Fibroblast of skin of back (primary cell): ENCODE results near the gene TRABD2A.
"Not testable (repeated sequence)": the region's sequence is repeated elsewhere in the genome, so short reads cannot be mapped to it uniquely, and the experiment has no call there.

Experiments
- DNase-seq: peaks from one replicate; pipeline ENCODE4 v3.0.0-alpha.2; 2013

The TRABD2A gene

DNA sequence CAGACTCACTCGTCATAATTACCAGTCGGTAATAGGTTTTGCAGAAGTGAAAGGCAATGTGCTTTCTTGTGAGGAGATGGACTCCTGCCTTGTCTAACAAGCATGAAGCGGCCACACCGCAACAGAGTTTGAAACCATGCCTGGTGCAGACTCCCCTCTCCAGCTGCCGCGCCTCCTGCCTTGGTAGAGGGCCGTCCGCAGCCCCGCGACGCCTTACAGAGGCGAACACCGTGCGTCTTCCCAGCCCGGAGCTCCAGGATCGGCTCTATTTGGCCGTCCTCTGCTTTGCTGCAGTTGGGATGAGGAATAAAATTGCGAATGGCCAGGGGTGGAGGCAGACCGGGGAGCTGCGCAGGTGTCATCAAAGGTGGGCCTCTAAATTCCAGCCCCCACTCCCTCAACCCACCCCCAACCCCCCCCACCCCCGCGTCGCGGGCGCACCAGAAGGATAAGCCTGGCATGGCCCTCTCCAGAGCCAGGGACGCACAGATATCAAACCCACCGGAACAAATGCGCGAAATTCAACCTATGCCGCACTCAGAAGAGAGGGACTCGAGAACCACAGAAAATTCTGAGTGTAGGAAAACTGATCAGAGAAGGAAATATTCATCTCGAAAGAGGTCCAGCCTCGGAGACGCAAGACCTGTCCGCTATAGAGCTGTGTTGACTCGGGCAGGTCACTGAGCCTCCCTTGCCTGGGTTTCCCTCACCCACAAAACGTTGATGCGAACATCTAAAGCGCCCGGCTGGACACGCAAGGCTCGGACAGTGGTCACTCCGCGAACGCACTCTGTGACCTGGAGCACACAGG, 1.1 kb downstream of the TRABD2A start:
- no peak for DNase-seq

GRCh38 chr2:84878896-84879583, 1.8 kb downstream of the TRABD2A start:
- no peak for DNase-seq

GRCh38 chr2:84878459-84878858, 2.4 kb downstream of the TRABD2A start:
- no peak for DNase-seq

DNA sequence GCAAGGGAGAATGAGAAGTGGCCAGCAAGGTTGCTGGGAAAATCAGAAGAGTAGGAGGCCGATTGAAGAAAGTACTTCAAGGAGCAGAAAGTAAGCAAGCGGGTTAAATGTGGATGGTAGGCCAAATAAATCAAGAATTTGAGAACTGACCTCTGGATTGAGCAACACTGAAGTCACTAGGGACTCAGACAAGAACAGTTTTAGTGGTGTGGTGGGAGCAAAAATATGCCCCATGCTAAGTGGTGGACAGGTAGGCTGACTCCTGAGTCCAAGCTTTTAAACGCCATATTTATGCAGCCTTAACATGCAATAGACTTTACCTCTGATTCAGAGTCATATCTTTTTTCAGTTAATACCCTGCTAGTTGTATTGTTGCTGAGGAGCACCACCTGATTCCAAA, 4.5 kb downstream of the TRABD2A start:
- no peak for DNase-seq

DNA sequence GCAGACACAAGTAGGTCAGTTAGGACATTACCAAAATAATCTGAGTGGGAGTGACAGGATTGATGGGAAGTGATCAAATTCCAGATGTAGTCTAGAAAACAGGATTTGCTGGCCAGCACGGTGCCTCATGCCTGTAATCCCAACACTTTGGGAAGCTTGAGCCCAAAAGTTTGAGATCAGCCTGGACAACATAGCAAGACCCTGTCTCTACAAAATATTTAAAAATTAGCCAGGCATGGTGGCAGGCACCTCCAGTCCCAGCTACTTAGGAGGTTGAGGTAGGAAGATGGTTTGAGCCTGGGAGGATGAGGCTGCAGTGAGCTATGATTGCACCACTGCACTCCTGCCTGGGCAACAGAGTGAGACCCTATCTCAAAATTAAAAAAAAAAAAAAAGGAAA, 5.3 kb downstream of the TRABD2A start:
- not testable (repeated sequence) for DNase-seq

DNA sequence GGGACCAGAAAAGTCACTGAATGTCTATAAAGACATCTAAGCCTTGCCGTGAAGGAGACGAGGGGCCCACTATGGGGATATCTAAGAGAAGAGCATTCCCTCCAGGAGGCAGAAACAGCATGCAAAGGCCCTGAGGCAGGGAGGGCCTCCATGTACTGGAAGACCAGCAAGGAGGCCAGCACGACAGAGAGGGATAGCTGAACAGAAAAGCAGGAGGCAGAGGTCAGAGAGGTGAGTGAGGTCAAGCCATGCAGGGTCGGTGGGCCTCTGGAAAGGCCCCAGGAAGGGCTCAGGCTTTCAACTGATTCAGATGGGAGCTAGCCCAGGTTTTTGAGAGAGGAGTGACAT, 5.7 kb downstream of the TRABD2A start:
- no peak for DNase-seq

DNA sequence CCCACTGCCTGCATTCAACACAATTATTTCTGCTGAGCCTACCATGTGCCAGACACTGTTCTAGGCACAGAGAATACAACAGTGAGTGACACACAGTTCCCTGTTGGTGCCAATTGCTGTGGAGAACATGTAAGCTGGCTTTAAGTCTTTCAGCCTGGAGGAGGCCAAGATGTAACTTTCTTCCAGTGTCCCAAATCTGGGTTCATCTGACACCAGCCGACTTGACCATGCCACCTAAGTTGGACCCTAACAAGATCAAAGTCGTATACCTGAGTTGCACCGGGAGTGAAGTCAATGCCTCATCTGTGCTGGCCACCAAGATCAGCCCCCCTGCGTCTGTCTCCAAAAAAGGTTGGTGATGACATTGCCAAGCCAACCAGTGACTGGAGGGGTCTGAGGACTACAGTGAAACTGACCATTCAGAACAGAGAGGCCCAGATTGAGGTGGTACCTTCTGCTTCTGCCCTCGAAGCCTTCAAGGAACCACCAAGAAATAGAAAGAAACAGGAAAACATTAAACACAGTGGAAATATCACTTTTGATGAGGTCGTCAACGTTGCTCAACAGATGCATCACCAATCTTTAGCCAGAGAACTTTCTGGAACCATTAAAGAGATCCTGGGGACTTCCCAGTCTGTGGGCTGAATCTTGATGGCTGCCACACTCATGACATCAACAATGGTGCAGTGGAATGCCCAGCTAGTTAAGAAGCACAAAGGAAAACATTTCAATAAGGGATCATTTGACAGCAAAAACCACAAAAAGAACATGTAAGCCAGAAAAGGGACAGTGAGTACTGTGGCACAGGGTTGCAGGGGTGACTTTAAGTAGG, 6.3 kb downstream of the TRABD2A start:
- DNase-seq: peak; percentile 41

DNA sequence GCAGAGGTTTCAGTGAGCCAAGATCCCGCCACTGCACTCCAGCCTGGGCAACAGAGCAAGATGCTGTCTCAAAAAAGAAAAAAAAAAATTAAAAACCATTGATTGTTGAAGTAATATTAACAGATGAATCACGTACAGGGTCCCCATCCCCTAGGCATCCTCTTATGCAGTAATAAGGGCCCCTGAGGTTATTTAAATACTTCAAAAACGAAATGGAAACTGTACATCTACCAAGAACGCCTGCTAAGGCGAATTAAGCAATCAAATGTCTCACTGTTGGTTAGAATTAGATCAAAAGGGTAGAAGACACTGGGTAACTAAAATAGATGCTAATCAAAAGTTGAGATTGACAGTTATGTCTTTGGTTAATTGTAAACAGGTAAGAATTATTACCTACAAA, 7.5 kb downstream of the TRABD2A start:
- DNase-seq: no peak

GRCh38 chr2:84872691-84873090, 8.2 kb downstream of the TRABD2A start:
- not testable (repeated sequence) for DNase-seq

DNA sequence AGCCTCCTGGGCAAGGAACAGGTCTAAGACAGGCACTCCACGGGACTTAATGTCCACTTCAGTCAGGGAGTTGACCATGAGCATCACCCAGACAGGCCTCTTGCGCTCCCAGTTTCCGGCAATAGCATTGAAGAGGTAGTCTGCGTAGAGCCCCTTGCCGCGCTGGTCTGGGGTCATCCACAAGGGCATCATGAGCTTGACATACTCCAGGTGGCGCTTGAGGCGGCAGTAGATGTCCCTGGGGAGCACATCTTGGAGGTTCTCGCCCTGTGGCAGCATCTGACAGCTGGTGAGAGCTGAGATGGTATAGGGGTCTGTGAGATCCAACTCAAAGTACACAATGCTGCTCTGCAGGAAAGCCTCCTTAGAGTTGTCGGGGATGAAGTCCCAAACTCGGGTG, 10.6 kb downstream of the TRABD2A start:
- no peak for DNase-seq

DNA sequence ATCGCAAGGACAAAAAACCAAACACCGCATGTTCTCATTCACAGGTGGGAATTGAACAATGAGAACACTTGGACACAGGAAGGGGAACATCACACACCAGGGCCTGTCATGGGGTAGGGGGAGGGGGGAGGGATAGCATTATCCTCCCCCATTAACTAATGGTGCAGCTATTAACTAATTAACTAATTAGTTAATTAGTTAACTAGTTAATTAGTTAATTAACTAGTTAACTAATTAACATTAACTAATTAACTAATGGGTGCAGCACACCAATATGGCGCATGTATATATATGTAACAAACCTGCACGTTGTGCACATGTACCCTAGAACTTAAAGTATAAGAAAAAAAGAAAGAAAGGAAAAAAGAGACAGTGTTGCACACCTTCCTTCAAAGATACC, 12.6 kb downstream of the TRABD2A start:
- not testable (repeated sequence) for DNase-seq

DNA sequence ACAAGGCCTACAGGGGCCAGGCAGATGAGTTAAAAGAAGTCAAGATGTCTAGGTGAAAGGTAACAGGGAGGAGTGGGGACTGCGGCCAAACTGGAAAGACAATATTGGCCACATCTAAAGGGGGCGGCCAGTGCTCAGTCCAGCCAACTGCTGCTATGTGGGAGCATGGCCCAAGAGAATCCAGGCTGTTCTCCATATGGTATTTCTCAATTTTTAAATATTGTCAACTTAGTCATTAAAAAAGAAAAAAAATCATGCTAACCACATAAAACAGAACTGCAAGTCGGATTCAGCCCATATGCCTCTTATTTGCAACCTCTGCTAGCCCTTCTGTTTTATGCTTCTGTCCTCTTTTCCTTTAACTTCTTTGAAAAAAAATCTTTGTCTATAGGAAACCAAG, 14.8 kb downstream of the TRABD2A start:
- DNase-seq: no peak

GRCh38 chr2:84865181-84865783, 15.6 kb downstream of the TRABD2A start:
- DNase-seq: peak; percentile 34

- DNase-seq: no peak
These were observed 18.9 kb downstream of the TRABD2A start for GRCh38 chr2:84862006-84862405.

DNA sequence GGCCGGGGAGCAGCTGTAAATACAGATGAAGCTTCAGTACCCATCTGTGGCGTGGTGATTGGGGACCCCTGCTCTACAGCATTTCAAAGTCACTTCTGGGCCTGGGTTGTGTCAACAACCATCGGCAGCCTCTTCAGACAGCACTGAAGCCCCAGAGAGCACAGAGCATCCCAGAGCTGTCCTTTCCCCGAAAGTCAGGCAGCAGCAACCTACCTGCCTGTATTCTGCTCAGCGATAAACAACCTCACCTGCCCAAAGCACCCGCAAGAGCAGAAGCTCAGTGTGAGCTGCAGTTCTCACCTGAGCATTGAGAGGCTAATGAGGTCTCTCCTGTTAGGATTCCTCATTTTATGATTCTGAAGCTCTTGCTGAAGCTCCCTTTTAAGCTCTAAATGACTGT, 19.3 kb downstream of the TRABD2A start:
- DNase-seq: no peak

DNA sequence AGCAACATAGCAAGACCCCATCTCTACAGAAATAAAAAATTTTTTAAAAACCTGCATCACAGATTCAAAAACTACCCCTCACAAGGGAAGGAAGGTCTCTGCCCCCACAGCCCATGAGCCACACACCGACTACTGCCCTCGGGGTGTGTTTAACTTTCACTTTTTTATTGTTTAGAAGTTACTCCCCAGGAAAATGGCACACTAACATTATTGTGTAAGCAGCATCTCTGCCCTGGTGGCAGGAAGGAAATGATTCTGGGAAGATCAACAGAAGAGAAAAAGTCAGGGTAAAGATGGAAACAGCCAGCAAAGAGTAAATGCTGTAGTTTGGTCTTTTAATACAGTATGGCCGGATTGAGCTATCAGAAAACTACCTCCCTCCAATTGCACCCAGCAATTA, 21.9 kb downstream of the TRABD2A start:
- no peak for DNase-seq

GRCh38 chr2:84858123-84858522, 22.8 kb downstream of the TRABD2A start:
- DNase-seq: no peak

GRCh38 chr2:84857566-84857965, 23.3 kb downstream of the TRABD2A start:
- DNase-seq: no peak

- DNase-seq: no peak
These were observed 24.1 kb downstream of the TRABD2A start for GRCh38 chr2:84856787-84857186.

DNA sequence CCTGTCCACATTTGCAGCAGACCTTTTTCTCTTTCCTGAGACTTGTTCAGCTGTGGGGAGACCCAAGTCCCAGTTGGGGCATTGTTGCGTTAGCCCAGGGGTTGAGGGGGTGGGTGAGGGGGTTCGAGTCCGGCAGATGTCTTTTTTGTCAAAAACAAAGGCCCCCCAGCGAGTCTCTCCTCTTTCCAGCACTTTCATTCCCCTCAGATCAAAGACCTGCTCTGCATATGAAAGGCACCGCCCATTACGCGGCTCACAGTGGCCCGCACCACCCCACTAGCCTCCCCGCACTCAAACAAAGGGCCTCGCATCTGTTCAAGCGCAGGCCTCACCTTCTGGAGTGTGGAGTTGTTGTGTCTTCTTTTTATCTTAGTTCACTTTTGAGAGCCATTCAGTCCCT, 25.2 kb downstream of the TRABD2A start:
- no peak for DNase-seq

DNA sequence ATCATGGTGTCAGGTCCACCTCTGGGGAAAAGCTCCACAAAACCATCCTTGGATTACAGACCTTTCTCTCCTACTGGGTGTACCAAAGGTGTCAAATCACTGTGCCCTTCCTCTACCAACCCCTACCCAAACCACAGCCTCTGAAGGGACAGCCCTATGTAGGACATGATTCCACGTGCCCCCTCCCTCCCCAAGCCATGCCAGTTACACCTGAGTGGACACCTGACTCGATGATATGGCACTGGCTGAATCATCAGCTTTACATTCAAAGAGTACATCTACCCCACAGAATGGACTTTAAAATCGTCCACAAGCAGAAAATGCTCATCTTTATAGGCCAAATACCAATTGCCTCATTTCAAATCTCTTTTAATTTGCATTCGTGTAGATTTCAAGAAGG, 26.0 kb downstream of the TRABD2A start:
- DNase-seq: no peak

DNA sequence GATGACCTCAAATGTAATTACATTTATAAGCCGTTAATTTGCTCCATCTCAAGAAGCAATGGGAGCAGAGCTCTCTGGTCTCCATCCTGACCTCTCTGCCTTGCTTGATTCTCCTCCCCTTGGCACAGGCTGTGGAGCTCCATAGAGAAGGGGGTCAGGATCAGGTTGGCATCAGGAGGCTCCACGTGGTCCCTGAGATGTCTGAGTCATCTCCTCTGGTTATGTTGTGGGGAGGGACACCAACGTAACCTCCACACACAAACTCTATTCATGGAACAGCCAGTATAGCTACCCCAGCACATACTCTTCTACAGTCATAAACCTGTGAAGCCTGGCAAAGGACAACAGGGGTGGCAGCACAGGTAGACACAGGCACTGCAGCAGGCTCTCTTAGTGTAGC, 29.0 kb downstream of the TRABD2A start:
- DNase-seq: no peak

- no peak for DNase-seq
These were observed 30.4 kb downstream of the TRABD2A start for GRCh38 chr2:84850471-84850870.
